Stimulated activated naive CD4-positive, alpha-beta T cell (primary cell): ENCODE data around the gene TK2.

Source experiments
- DNase-seq, 6 experiments: peaks; one replicate each; lab custom pipeline; 2025; lab: John Stamatoyannopoulos, UW

TK2 gene

GRCh38 chr16:66484453-66485213, 65.3 kb downstream of the TK2 start:
- no peak for DNase-seq

GRCh38 chr16:66483689-66484452, 66.1 kb downstream of the TK2 start:
- peak; percentile 36 to 74 (median 62) for DNase-seq

- no peak for DNase-seq
Measured at GRCh38 chr16:66481943-66482390, 68.0 kb downstream of the TK2 start.

GRCh38 chr16:66481081-66481942, 68.6 kb downstream of the TK2 start:
- DNase-seq: no peak

GRCh38 chr16:66480265-66481080, 69.4 kb downstream of the TK2 start:
- no peak for DNase-seq

- DNase-seq: no peak
Measured at GRCh38 chr16:66479661-66480264, 70.2 kb downstream of the TK2 start.

GRCh38 chr16:66478733-66479511, 71.0 kb downstream of the TK2 start:
- DNase-seq: peak; percentile 45 to 76 (median 56)

- DNase-seq: no peak
Measured at GRCh38 chr16:66477028-66477515, 72.8 kb downstream of the TK2 start.

GRCh38 chr16:66476328-66477027, 73.4 kb downstream of the TK2 start:
- peak in 1 of 6 experiments; percentile 11 for DNase-seq

- DNase-seq: no peak
Measured at GRCh38 chr16:66475232-66475631, 74.7 kb downstream of the TK2 start.

- DNase-seq: peak in 5 of 6 experiments; percentile 8 to 69 (median 51)
Measured at GRCh38 chr16:66474750-66475199, 75.1 kb downstream of the TK2 start.

- no peak for DNase-seq
Measured at GRCh38 chr16:66473654-66474519, 76.0 kb downstream of the TK2 start.

- no peak for DNase-seq
Measured at GRCh38 chr16:66473051-66473571, 76.8 kb downstream of the TK2 start.

GRCh38 chr16:66471716-66472393, 78.1 kb downstream of the TK2 start:
- no peak for DNase-seq

GRCh38 chr16:66471264-66471663, 78.7 kb downstream of the TK2 start:
- DNase-seq: no peak

- no peak for DNase-seq
Measured at GRCh38 chr16:66470556-66470955, 79.4 kb downstream of the TK2 start.

- no peak for DNase-seq
Measured at GRCh38 chr16:66469947-66470546, 79.9 kb downstream of the TK2 start.
